Measurements from ENCODE around the gene FREY1. TPM values are rescaled to one million over a fixed set of nuclear protein-coding genes. Genes with fewer than 3 reads are reported as not detected.

Gene FREY1
- polyA plus RNA-seq, 1 donor (not counting 4 experiments of a cell fraction or from before 2014, with no cell fraction given): 0.25 TPM

DNA sequence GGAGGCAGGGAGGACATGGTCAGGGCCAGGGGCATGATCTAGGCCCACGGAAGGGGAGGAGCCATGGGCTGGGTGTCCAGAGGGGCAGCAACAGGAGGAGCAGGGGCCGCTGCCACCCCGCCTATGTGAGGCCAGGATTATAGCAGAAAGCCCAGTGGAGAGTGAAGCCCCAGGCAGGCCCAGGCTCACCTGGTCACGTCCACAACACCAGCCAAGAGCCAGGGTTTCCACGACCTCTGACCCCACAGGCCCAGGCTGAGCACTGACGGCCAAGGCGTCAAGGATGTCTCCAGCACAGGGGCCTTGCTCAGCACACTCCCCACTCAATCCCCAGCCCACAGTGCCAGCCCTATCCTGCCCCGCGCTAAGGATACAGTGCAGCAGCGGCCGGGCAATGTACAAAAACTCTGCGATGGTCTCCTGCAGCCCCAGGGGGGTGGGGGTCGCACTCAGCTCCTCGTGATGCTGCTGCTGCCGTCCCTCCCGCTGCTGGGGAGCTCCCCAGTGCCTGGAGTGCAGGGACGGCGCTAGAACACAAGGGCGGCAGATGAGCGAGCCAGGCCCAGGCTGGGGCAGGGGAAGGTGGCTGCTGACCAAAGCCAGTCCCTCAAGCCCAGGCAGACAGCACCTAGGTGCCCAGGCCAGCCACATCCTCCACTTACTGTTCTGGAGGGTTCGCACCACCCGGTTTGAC lies 7.0 kb upstream of the FREY1 start:
- no peak overlapping the region for H3K4me2 ChIP-seq (ENCODE audit: control insufficient read depth, extremely low read depth, insufficient read depth, low read depth, low read length)
- H3K9ac ChIP-seq (ENCODE audit: control insufficient read depth, extremely low read depth, insufficient read depth, low read length): no peak overlapping the region
- no peaks in the 10 kb centered on the region for H3K9me3 ChIP-seq (ENCODE audit: control insufficient read depth, low read depth, low read length)
- DNase-seq (ENCODE audit: low read depth, low spot score) (no peak), FAIRE-seq (no peak)
- dilution Hi-C loops (cut with MboI; ENCODE audit: extremely low pct_ligation_motif_present, low sequenced_read_pairs): no loop called here
- H3K27me3 ChIP-seq (ENCODE audit: control insufficient read depth, extremely low read depth, insufficient read depth, low read length): no peaks in the 10 kb centered on the region
- peaks cover under 1% of the 10 kb centered on the region for H3K9me1 ChIP-seq (ENCODE audit: control insufficient read depth, extremely low read depth, insufficient read depth, low read length)
- H4K20me1 ChIP-seq (ENCODE audit: control insufficient read depth, extremely low read depth, insufficient read depth, low read length): no peaks in the 10 kb centered on the region
- TF ChIP-seq, protein P1, sequence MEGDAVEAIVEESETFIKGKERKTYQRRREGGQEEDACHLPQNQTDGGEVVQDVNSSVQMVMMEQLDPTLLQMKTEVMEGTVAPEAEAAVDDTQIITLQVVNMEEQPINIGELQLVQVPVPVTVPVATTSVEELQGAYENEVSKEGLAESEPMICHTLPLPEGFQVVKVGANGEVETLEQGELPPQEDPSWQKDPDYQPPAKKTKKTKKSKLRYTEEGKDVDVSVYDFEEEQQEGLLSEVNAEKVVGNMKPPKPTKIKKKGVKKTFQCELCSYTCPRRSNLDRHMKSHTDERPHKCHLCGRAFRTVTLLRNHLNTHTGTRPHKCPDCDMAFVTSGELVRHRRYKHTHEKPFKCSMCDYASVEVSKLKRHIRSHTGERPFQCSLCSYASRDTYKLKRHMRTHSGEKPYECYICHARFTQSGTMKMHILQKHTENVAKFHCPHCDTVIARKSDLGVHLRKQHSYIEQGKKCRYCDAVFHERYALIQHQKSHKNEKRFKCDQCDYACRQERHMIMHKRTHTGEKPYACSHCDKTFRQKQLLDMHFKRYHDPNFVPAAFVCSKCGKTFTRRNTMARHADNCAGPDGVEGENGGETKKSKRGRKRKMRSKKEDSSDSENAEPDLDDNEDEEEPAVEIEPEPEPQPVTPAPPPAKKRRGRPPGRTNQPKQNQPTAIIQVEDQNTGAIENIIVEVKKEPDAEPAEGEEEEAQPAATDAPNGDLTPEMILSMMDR (optimal IDR thresholded peaks at IDR 0.05 in 1 of 3, IDR thresholded peaks at IDR 0.05 in 1 of 3, conservative IDR thresholded peaks at IDR 0.05 in 1 of 3; ENCODE audit: extremely low read depth in 1 of 3, insufficient read depth in 2 of 3, low read length in 3 of 3): no peak
- TF ChIP-seq EZH2 (IDR thresholded peaks at IDR 0.05; ENCODE audit: low read length): no peak
- H3K36me3 ChIP-seq (ENCODE audit: control insufficient read depth in 2 of 2, extremely low read depth in 1 of 2, insufficient read depth in 2 of 2, low read length in 2 of 2): peaks cover 24% of the 10 kb centered on the region in 2 experiments
- no peak overlapping the region for H2AFZ ChIP-seq (ENCODE audit: control insufficient read depth, low read length)
- peaks cover 23% of the 10 kb centered on the region for H3K79me2 ChIP-seq (ENCODE audit: control insufficient read depth, insufficient read depth, low read length)
- no peak overlapping the region for H3K27ac ChIP-seq (ENCODE audit: control insufficient read depth, insufficient read depth, low read length)
- peaks cover 8% of the 10 kb centered on the region for H3K4me1 ChIP-seq (ENCODE audit: control insufficient read depth, extremely low read depth, insufficient read depth, low read length)
- no peak overlapping the region for H3K4me3 ChIP-seq (ENCODE audit: control insufficient read depth in 2 of 3, extremely low read depth in 1 of 3, insufficient read depth in 2 of 3, low read depth in 1 of 3, low read length in 3 of 3)

DNA sequence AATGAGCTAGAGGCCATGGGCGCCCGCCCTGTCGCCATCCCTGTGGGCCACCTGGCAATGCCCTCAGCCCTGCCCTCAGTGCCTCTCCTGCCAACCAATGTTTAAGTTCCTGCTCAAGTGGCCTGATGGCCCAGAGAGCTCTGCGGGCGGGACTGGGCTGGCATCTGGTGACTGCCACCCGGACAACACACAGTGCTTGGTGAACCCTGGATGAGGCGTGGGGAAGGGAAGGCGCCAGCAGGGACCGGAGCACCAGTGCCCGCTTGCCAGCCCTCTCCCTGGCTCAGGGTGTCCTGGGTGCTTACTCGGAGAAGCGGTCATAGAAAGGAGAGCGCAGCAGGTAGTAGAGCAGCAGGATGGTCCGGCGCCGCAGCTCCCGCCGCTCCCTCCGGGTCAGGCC lies 6.4 kb upstream of the FREY1 start:
- H4K20me1 ChIP-seq (ENCODE audit: control insufficient read depth, extremely low read depth, insufficient read depth, low read length): no peaks in the 10 kb centered on the region
- peaks cover 8% of the 10 kb centered on the region for H3K4me1 ChIP-seq (ENCODE audit: control insufficient read depth, extremely low read depth, insufficient read depth, low read length)
- H3K9me1 ChIP-seq (ENCODE audit: control insufficient read depth, extremely low read depth, insufficient read depth, low read length): no peaks in the 10 kb centered on the region
- peaks cover 24 to 28% of the 10 kb centered on the region in 2 experiments for H3K36me3 ChIP-seq (ENCODE audit: control insufficient read depth in 2 of 2, extremely low read depth in 1 of 2, insufficient read depth in 2 of 2, low read length in 2 of 2)
- FAIRE-seq: no peak
- no peaks in the 10 kb centered on the region for H3K9me3 ChIP-seq (ENCODE audit: control insufficient read depth, low read depth, low read length)
- no peak overlapping the region for H2AFZ ChIP-seq (ENCODE audit: control insufficient read depth, low read length)
- no peaks in the 10 kb centered on the region for H3K27me3 ChIP-seq (ENCODE audit: control insufficient read depth, extremely low read depth, insufficient read depth, low read length)
- no peak for DNase-seq (ENCODE audit: low read depth, low spot score)
- H3K4me3 ChIP-seq (ENCODE audit: control insufficient read depth in 2 of 3, extremely low read depth in 1 of 3, insufficient read depth in 2 of 3, low read depth in 1 of 3, low read length in 3 of 3): no peak overlapping the region
- H3K27ac ChIP-seq (ENCODE audit: control insufficient read depth, insufficient read depth, low read length): no peak overlapping the region
- dilution Hi-C loops (cut with MboI; ENCODE audit: extremely low pct_ligation_motif_present, low sequenced_read_pairs): no loop called here
- no peak overlapping the region for H3K9ac ChIP-seq (ENCODE audit: control insufficient read depth, extremely low read depth, insufficient read depth, low read length)
- peaks cover 23% of the 10 kb centered on the region for H3K79me2 ChIP-seq (ENCODE audit: control insufficient read depth, insufficient read depth, low read length)
- TF ChIP-seq, protein P1 (optimal IDR thresholded peaks at IDR 0.05 in 1 of 3, IDR thresholded peaks at IDR 0.05 in 1 of 3, conservative IDR thresholded peaks at IDR 0.05 in 1 of 3; ENCODE audit: extremely low read depth in 1 of 3, insufficient read depth in 2 of 3, low read length in 3 of 3): no peak
- TF ChIP-seq EZH2 (IDR thresholded peaks at IDR 0.05; ENCODE audit: low read length): no peak
- no peak overlapping the region for H3K4me2 ChIP-seq (ENCODE audit: control insufficient read depth, extremely low read depth, insufficient read depth, low read depth, low read length)
